ENCODE measurements around the gene TMEM135.

DNA sequence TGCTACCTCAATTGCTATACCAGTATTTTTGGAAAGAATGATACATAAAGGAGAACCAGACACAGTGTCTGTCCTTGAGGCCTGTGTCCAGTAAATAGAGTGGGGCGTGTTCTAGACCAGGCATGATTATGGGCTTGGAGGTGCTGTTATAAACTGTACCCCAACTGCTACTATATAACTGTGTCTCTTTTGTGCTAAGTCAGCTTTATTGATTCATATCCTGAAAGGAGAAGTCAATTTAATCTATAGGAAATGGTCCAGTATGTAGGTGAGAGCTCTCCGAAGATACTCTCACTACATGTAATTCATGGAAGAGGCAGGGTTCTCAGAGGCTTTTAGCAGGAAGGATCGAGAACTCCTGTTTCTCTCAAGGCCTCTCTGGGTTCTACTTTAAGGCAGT is 334.3 kb downstream of the TMEM135 start:
- TF ChIP-seq EZH2 (IDR thresholded peaks at IDR 0.05; ENCODE audit: insufficient read depth, poor library complexity, severe bottlenecking), result no peak
- no peak for TF ChIP-seq EZH2phosphoT487 (IDR thresholded peaks at IDR 0.05; ENCODE audit: insufficient read depth, low read depth)
